ENCODE measurements around the gene CASP8AP2.
"Not testable (repeated sequence)": the region's sequence is repeated elsewhere in the genome, so short reads cannot be mapped to it uniquely, and the experiment has no call there.

DNA sequence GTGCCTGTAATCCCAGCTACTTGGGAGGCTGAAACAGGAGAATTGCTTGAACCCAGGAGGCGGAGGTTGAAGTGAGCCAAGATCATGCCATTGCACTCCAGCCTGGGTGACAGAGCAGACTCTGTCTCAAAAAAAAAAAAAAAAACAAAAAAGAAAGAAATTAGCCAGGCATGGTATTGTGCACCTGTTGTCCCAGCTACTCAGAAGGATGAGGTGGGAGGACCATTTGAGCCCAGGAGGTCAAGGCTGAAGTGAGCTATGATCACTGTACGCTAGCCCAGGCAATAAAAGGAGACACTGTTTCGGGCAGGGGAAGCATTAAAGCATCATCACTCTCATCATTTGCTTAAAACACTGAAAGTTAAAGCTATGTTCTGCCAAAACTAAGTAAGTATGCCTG, 16.3 kb upstream of the CASP8AP2 start:
- TF ChIP-seq, protein P1, sequence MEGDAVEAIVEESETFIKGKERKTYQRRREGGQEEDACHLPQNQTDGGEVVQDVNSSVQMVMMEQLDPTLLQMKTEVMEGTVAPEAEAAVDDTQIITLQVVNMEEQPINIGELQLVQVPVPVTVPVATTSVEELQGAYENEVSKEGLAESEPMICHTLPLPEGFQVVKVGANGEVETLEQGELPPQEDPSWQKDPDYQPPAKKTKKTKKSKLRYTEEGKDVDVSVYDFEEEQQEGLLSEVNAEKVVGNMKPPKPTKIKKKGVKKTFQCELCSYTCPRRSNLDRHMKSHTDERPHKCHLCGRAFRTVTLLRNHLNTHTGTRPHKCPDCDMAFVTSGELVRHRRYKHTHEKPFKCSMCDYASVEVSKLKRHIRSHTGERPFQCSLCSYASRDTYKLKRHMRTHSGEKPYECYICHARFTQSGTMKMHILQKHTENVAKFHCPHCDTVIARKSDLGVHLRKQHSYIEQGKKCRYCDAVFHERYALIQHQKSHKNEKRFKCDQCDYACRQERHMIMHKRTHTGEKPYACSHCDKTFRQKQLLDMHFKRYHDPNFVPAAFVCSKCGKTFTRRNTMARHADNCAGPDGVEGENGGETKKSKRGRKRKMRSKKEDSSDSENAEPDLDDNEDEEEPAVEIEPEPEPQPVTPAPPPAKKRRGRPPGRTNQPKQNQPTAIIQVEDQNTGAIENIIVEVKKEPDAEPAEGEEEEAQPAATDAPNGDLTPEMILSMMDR (IDR thresholded peaks at IDR 0.05): not testable (repeated sequence)
- TF ChIP-seq POLR2A (IDR thresholded peaks at IDR 0.05): not testable (repeated sequence)

Measured in esophagus squamous epithelium (tissue), 4 donors.